Ishikawa (cell line): ENCODE data around the gene TRMT10C.

Experiments
- CEBPB ChIP-seq: IDR thresholded peaks from 2 replicates; pipeline ENCODE4 v1.6.1; 2012
- CREB1 ChIP-seq: IDR thresholded peaks from 2 replicates; pipeline ENCODE4 v1.6.1; 2012; ENCODE audit warnings: low read depth
- EGR1 ChIP-seq: IDR thresholded peaks from 2 replicates; pipeline ENCODE4 v1.6.1; 2012
- EP300 ChIP-seq: IDR thresholded peaks from 2 replicates; pipeline ENCODE4 v1.6.1; 2012; ENCODE audit warnings: borderline replicate concordance
- FOXM1 ChIP-seq: IDR thresholded peaks from 2 replicates; pipeline ENCODE4 v1.6.1; 2012; ENCODE audit warnings: low read depth, borderline replicate concordance
- MAX ChIP-seq: IDR thresholded peaks from 2 replicates; pipeline ENCODE4 v1.6.1; 2012
- NFIC ChIP-seq: IDR thresholded peaks from 2 replicates; pipeline ENCODE4 v1.6.1; 2012
- RAD21 ChIP-seq: IDR thresholded peaks from 2 replicates; pipeline ENCODE4 v1.6.1; 2012; ENCODE audit warnings: low read depth
- TAF1 ChIP-seq: IDR thresholded peaks from 2 replicates; pipeline ENCODE4 v1.6.1; 2012; ENCODE audit warnings: low read depth, mild to moderate bottlenecking
- TCF12 ChIP-seq: IDR thresholded peaks from 2 replicates; pipeline ENCODE4 v1.6.1; 2012; ENCODE audit warnings: low read depth
- TEAD4 ChIP-seq: IDR thresholded peaks from 2 replicates; pipeline ENCODE4 v1.6.1; 2012
- USF1 ChIP-seq: IDR thresholded peaks from 2 replicates; pipeline ENCODE4 v1.6.1; 2012
- YY1 ChIP-seq: IDR thresholded peaks from 2 replicates; pipeline ENCODE4 v1.6.1; 2012; ENCODE audit warnings: low read depth
- ZBTB7A ChIP-seq: IDR thresholded peaks from 2 replicates; pipeline ENCODE4 v1.6.1; 2012; ENCODE audit warnings: low read depth
- TF ChIP-seq, protein P1 (sequence below): IDR thresholded peaks from 2 replicates; pipeline ENCODE4 v1.6.1; 2012; ENCODE audit warnings: low read depth, mild to moderate bottlenecking

The TRMT10C gene

DNA sequence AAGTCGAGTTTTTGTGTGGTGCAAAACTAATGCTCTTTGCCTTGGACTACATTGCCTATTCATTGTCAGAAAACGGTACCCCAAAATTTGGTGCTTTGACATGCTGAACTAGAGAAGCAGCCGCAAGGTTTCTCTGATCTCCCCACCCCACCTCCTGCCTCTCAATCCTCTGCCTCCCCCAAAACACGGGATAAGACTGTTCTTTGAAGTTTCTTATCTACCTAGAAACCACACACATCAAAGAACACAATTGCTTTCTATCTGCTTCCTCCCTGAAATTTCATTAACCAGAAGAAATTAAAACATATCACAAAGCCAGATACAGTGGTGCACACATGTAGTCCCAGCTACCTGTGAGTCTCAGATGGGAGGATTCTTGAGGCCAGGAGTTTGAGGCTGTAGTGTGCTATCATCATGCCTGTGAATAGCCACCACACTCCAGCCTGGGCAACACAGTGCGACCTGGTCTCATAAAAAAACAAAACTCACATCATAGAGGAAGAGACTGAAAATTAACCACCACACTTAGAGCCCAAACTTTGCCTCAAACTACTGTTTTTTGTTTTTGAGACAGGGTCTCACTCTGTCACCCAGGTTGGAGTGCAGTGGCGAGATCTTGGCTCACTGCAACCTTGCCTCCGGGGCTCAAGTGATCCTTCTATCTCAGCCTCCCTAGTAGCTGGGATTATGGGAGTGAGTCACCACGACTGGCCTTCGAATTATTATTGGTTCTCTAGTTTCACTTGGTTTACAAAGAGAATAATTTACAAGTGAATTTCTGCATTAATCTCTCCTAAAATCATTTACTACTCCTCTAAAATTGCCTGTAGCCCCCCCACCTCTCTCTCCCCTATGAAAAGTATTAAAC is 9.6 kb downstream of the TRMT10C start:
- TF ChIP-seq YY1 (no peak), CEBPB (no peak), TAF1 (no peak), NFIC (no peak), TEAD4 (no peak), FOXM1 (no peak), EGR1 (no peak), TCF12 (no peak)
- TF ChIP-seq, protein P1, sequence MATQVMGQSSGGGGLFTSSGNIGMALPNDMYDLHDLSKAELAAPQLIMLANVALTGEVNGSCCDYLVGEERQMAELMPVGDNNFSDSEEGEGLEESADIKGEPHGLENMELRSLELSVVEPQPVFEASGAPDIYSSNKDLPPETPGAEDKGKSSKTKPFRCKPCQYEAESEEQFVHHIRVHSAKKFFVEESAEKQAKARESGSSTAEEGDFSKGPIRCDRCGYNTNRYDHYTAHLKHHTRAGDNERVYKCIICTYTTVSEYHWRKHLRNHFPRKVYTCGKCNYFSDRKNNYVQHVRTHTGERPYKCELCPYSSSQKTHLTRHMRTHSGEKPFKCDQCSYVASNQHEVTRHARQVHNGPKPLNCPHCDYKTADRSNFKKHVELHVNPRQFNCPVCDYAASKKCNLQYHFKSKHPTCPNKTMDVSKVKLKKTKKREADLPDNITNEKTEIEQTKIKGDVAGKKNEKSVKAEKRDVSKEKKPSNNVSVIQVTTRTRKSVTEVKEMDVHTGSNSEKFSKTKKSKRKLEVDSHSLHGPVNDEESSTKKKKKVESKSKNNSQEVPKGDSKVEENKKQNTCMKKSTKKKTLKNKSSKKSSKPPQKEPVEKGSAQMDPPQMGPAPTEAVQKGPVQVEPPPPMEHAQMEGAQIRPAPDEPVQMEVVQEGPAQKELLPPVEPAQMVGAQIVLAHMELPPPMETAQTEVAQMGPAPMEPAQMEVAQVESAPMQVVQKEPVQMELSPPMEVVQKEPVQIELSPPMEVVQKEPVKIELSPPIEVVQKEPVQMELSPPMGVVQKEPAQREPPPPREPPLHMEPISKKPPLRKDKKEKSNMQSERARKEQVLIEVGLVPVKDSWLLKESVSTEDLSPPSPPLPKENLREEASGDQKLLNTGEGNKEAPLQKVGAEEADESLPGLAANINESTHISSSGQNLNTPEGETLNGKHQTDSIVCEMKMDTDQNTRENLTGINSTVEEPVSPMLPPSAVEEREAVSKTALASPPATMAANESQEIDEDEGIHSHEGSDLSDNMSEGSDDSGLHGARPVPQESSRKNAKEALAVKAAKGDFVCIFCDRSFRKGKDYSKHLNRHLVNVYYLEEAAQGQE, result no peak

DNA sequence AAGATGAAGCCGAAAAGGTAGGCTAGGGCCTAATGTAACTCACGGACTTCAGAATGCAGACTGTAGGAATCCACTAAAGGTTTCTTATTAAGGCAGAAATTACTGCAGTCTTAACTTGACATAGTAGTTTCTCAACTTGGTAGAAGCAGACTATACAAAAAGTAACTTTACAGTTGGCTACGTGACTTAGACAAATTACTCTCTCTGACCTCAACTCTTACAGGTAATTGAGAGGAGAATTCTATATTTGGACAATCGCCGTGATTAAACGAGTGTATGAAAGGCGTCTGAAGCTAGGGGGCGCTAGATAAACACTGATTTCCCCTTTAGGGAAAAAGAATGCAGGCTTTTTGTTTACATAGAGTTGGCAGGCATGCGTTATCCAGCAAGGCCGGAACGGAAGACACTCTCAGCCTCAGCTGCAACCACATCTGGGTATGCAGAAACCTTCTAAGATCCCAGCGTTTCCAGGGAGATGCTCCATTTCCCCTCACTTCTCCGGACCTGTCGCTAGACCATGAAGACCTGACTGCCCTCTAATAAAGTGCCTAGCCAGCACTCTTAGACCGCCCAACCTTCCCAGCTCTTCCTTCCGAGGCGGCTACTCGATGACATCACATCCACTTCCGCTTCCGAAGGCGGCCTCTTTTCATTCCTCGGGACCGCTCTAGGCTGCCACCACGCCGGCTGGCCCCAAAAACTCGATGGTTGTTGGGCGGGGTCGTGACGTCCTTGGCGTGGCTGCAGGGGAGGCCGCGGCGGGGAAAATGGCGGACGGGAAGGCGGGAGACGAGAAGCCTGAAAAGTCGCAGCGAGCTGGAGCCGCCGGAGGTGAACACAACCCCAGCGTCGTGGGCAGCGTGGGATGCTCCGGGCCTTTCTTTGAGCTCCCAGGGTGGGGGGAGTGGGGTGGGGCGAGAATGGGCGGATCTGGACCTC is 12.1 kb downstream of the TRMT10C start, which contains the start of gene PCNP:
PCNP (plus strand) TSS at position 732 of the 939 bp plus-strand sequence; CDS start at position 768, 36 bp downstream.
- TF ChIP-seq MAX, result peak; percentile 81
- TF ChIP-seq TEAD4, result peak; percentile 40; the same call in 1 of the 2 replicates
- TF ChIP-seq TCF12, result peak; percentile 53
- TF ChIP-seq EP300, result no peak
- TF ChIP-seq USF1, result no peak
- TF ChIP-seq TAF1, result peak; percentile 95
- TF ChIP-seq, protein P1, result no peak
- peak; percentile 97 for TF ChIP-seq YY1
- TF ChIP-seq RAD21, result peak; percentile 64
- TF ChIP-seq CREB1, result peak; percentile 82
- peak; percentile 29 for TF ChIP-seq NFIC

- TF ChIP-seq CREB1 (no peak), TCF12 (no peak), EGR1 (no peak)
Measured at GRCh38 chr3:101574388-101575112, 12.9 kb downstream of the TRMT10C start.

GRCh38 chr3:101577286-101577685 is 15.6 kb downstream of the TRMT10C start:
- no peak for TF ChIP-seq NFIC
- TF ChIP-seq EGR1, result no peak
- TF ChIP-seq TCF12, result no peak
- TF ChIP-seq YY1, result no peak
- TF ChIP-seq MAX, result no peak
- no peak for TF ChIP-seq TEAD4
- TF ChIP-seq EP300, result no peak

DNA sequence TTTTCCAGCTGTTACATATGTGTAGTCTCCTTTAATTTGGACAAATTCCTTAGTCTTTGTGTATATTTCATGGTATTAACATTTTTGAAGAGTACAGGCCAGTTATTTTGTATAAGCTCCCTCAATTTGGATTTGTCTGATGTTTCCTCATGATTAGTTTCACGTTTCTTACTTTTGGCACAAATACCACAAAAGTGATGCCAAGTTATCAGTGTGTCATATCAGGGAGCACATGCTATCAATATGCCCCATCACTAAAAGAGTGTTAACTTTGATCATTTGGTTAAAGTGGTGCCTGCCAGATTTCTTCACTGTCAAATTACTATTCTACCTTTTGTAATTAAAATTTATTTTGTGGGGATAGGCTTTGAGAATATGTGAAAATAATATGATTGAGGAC is 26.9 kb downstream of the TRMT10C start:
- TF ChIP-seq, protein P1, result no peak
- TF ChIP-seq CEBPB (no peak), RAD21 (no peak), USF1 (no peak), TEAD4 (no peak), NFIC (no peak), CREB1 (no peak), FOXM1 (no peak), ZBTB7A (no peak), EP300 (no peak), TCF12 (no peak), TAF1 (no peak), EGR1 (no peak), MAX (no peak), YY1 (no peak)
